Endothelial cell (in vitro differentiated cells): ENCODE measurements around the gene DNAH6. TPM values are rescaled to one million over a fixed set of nuclear protein-coding genes. Genes with fewer than 3 reads are reported as not detected.

ENCODE experiments used
- DNase-seq: peaks from one replicate; pipeline ENCODE4 v3.0.0; 2021; ENCODE audit warnings: low spot score
- H3K27ac Mint-ChIP-seq: one replicate; pipeline ENCODE4 v1.8.0; 2021; ENCODE audit warnings: mixed read lengths, inconsistent platforms; ENCODE audit not compliant: unreplicated experiment
- H3K27me3 Mint-ChIP-seq: one replicate; pipeline ENCODE4 v1.8.0; 2021; ENCODE audit warnings: mild to moderate bottlenecking, moderate library complexity, mixed read lengths, inconsistent platforms; ENCODE audit not compliant: unreplicated experiment
- H3K36me3 Mint-ChIP-seq: one replicate; pipeline ENCODE4 v1.8.0; 2021; ENCODE audit warnings: mild to moderate bottlenecking, low read depth, mixed read lengths, inconsistent platforms; ENCODE audit not compliant: unreplicated experiment
- H3K4me1 Mint-ChIP-seq: one replicate; pipeline ENCODE4 v1.8.0; 2021; ENCODE audit warnings: mild to moderate bottlenecking, mixed read lengths, inconsistent platforms; ENCODE audit not compliant: unreplicated experiment
- H3K4me3 Mint-ChIP-seq: one replicate; pipeline ENCODE4 v1.8.0; 2021; ENCODE audit warnings: mild to moderate bottlenecking, mixed read lengths, inconsistent platforms; ENCODE audit not compliant: unreplicated experiment
- H3K9me3 Mint-ChIP-seq: one replicate; pipeline ENCODE4 v1.8.0; 2021; ENCODE audit warnings: mixed read lengths, inconsistent platforms; ENCODE audit not compliant: unreplicated experiment
- CTCF ChIP-seq: fragments of 200-600 bp; sonication (generic); IDR thresholded peaks from one replicate; pipeline ENCODE4 v1.5.0; 2021; ENCODE audit warnings: antibody characterized with exemption; ENCODE audit not compliant: unreplicated experiment
- total RNA-seq: library from RNA; stranded (reverse); fragmentation: NEBNext Ultra II Directional; extraction: Animal tissue kit (Norgen Biotek cat#: 25700); gene quantifications from one replicate; pipeline ENCODE4 v1.2.1, GENCODE V29; 2021; ENCODE audit not compliant: unreplicated experiment

The DNAH6 gene
- total RNA-seq, 1 donor from 2014 or later = 7.8 TPM

GRCh38 chr2:84800194-84800805, 284.0 kb downstream of the DNAH6 start:
- Mint-ChIP-seq H3K36me3 (no peaks in the 10 kb centered on the region), H3K9me3 (no peaks in the 10 kb centered on the region), H3K4me1 (no peaks in the 10 kb centered on the region), H3K27me3 (no peaks in the 10 kb centered on the region), H3K27ac (no peak overlapping the region), H3K4me3 (no peak overlapping the region)
- DNase-seq = no peak
- no peak for TF ChIP-seq CTCF

GRCh38 chr2:84801811-84802210, 285.5 kb downstream of the DNAH6 start:
- H3K36me3 Mint-ChIP-seq = no peaks in the 10 kb centered on the region
- H3K27ac Mint-ChIP-seq = no peak overlapping the region
- H3K4me1 Mint-ChIP-seq = no peaks in the 10 kb centered on the region
- H3K4me3 Mint-ChIP-seq = no peak overlapping the region
- H3K9me3 Mint-ChIP-seq = no peaks in the 10 kb centered on the region
- no peaks in the 10 kb centered on the region for H3K27me3 Mint-ChIP-seq
- TF ChIP-seq CTCF = no peak
- DNase-seq = no peak

- TF ChIP-seq CTCF = no peak
- Mint-ChIP-seq H3K27me3 (no peaks in the 10 kb centered on the region), H3K27ac (no peak overlapping the region), H3K36me3 (no peaks in the 10 kb centered on the region), H3K4me3 (no peak overlapping the region), H3K4me1 (no peaks in the 10 kb centered on the region), H3K9me3 (no peaks in the 10 kb centered on the region)
- DNase-seq = no peak
Measured at GRCh38 chr2:84805250-84805958, 289.1 kb downstream of the DNAH6 start.

GRCh38 chr2:84807063-84807485, 290.8 kb downstream of the DNAH6 start:
- H3K4me3 Mint-ChIP-seq = no peak overlapping the region
- TF ChIP-seq CTCF = no peak
- no peaks in the 10 kb centered on the region for H3K4me1 Mint-ChIP-seq
- H3K9me3 Mint-ChIP-seq = no peaks in the 10 kb centered on the region
- no peaks in the 10 kb centered on the region for H3K36me3 Mint-ChIP-seq
- H3K27me3 Mint-ChIP-seq = no peaks in the 10 kb centered on the region
- no peak for DNase-seq
- no peak overlapping the region for H3K27ac Mint-ChIP-seq

- Mint-ChIP-seq H3K4me1 (no peaks in the 10 kb centered on the region), H3K27ac (no peak overlapping the region), H3K27me3 (no peaks in the 10 kb centered on the region), H3K9me3 (no peaks in the 10 kb centered on the region), H3K36me3 (no peaks in the 10 kb centered on the region), H3K4me3 (no peak overlapping the region)
- no peak for DNase-seq
- TF ChIP-seq CTCF = no peak
Measured at GRCh38 chr2:84808279-84808678, 292.0 kb downstream of the DNAH6 start.
